Measurements from ENCODE around the gene CDYL. TPM values are rescaled to one million over a fixed set of nuclear protein-coding genes. Genes with fewer than 3 reads are reported as not detected.
"Not testable (repeated sequence)": the region's sequence is repeated elsewhere in the genome, so short reads cannot be mapped to it uniquely, and the experiment has no call there.

CDYL gene
- total and polyA plus RNA-seq, 5 donors from 2014 or later, result 3.1 to 27.0 (median 4.1) TPM

DNA sequence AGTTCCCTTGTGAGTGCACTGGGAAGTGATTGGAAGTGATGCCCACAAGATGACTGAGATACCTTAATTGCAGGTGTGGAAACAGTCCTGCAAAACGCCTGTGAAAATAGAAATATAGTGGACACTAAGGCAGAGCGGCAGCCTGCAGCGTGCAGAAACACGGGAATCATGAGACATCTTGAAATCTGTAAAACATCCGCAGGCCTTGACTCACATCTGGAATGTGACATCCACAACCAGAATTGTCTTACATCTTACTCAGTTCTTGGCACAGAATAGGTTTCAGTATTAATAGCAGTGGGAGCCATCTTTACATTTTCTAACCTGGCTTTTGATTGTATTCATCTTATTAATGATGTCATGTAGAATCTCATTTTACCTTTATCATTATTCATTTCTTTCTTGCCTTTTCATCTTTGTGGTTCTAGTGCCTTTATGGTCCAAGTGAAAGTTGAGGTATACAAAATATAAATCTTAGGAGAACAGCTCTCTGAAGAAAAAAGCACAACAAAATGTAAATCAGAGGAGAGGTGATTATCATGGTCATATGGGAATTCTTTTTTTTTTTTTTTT lies 44.6 kb downstream of the CDYL start:
- Histone ChIP-seq H3K4me1 (ENCODE audit: control insufficient read depth, insufficient read depth, low read length, poor library complexity, severe bottlenecking) (peaks cover 4% of the 10 kb centered on the region), H3K27ac (ENCODE audit: insufficient read depth, low read length, poor library complexity, severe bottlenecking) (no peak overlapping the region), H3K9me3 (ENCODE audit: control insufficient read depth in 2 of 2, low read length in 2 of 2) (peaks cover 0 to 9% of the 10 kb centered on the region in 2 experiments), H3K27me3 (ENCODE audit: control insufficient read depth, insufficient read depth, low read length) (no peaks in the 10 kb centered on the region), H3K36me3 (ENCODE audit: control insufficient read depth, insufficient read depth, low read length) (no peaks in the 10 kb centered on the region), H3K4me3 (ENCODE audit: low read depth, low read length) (no peak overlapping the region)
- H3K9me3 Mint-ChIP-seq, result peaks cover 0 to 11% (median 4%) of the 10 kb centered on the region in 7 donors
- no peak overlapping the region for H3K4me3 Mint-ChIP-seq
- H3K4me1 Mint-ChIP-seq, result peaks cover 29 to 59% (median 33%) of the 10 kb centered on the region in 4 donors
- DNase-seq (no peak), ATAC-seq (ENCODE audit: low read depth in 2 of 2) (no peak)
- H3K27me3 Mint-ChIP-seq, result no peaks in the 10 kb centered on the region
- peaks cover 16% of the 10 kb centered on the region for H3K36me3 Mint-ChIP-seq
- H3K27ac Mint-ChIP-seq, result no peak overlapping the region

DNA sequence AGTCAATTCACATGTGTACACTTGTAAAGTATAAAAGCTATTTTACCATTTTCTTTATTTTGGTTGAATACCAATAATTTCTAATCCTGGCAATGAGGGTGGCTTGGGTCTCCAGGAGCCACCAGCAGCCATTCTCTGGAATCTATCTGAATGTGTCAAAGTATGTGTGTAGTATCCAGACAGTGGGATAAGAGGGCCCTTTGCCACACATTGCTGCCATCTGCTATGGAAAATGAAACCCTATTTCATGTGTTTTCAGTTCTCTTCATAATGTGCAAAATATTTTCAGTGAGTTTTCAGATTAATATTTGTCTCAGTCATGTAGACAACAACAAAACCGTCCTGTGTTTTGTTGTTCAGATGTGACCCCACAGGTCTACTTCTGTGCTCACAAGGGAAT lies 46.3 kb downstream of the CDYL start:
- Histone ChIP-seq H3K27me3 (ENCODE audit: control insufficient read depth, insufficient read depth, low read length) (no peaks in the 10 kb centered on the region), H3K9me3 (ENCODE audit: control insufficient read depth in 2 of 2, low read length in 2 of 2) (peaks cover 12 to 25% of the 10 kb centered on the region in 2 experiments), H3K36me3 (ENCODE audit: control insufficient read depth, insufficient read depth, low read length) (no peaks in the 10 kb centered on the region), H3K27ac (ENCODE audit: insufficient read depth, low read length, poor library complexity, severe bottlenecking) (no peak overlapping the region), H3K4me1 (ENCODE audit: control insufficient read depth, insufficient read depth, low read length, poor library complexity, severe bottlenecking) (peaks cover 4% of the 10 kb centered on the region), H3K4me3 (ENCODE audit: low read depth, low read length) (no peak overlapping the region)
- Mint-ChIP-seq H3K27me3 (no peaks in the 10 kb centered on the region), H3K9me3 (peaks cover 4 to 23% (median 11%) of the 10 kb centered on the region in 7 donors), H3K4me3 (peak overlapping the region in 1 of 4 donors; percentile 44), H3K4me1 (peaks cover 32 to 54% (median 39%) of the 10 kb centered on the region in 4 donors), H3K36me3 (peaks cover 26% of the 10 kb centered on the region), H3K27ac (no peak overlapping the region)
- no peak for DNase-seq
- no peak for ATAC-seq (ENCODE audit: low read depth in 2 of 2)

DNA sequence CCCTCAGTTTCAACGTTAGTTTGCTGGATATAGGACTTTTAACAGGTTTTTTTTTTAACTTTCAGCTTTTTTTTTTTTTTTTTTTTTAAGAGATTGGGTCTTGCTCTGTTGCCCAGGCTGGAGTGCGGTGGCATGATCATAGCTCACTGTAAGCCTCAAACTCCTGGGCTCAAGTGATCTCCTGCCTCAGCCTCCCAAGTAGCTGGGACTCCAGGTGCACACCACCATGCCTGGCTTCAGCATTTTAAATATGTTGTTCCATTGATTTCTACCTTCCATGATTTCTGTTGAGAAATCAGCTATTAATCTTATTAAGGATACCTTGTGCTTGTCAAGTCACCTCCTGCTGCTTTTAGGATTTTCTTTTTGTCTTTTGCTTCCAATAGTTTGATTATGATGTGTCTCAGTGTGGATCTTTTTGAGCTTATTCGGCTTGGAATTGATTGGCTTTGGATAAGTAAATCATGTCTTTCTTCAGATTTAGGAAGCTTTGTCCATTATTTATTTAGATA lies 52.0 kb downstream of the CDYL start:
- Histone ChIP-seq H3K36me3 (ENCODE audit: control insufficient read depth, insufficient read depth, low read length) (no peaks in the 10 kb centered on the region), H3K27me3 (ENCODE audit: control insufficient read depth, insufficient read depth, low read length) (no peaks in the 10 kb centered on the region), H3K4me3 (ENCODE audit: low read depth, low read length) (no peak overlapping the region), H3K9me3 (ENCODE audit: control insufficient read depth in 2 of 2, low read length in 2 of 2) (peaks cover 41 to 44% of the 10 kb centered on the region in 2 experiments), H3K4me1 (ENCODE audit: control insufficient read depth, insufficient read depth, low read length, poor library complexity, severe bottlenecking) (no peaks in the 10 kb centered on the region), H3K27ac (ENCODE audit: insufficient read depth, low read length, poor library complexity, severe bottlenecking) (no peak overlapping the region)
- Mint-ChIP-seq H3K27ac (no peak overlapping the region), H3K27me3 (no peaks in the 10 kb centered on the region), H3K4me1 (peaks cover 4 to 22% (median 10%) of the 10 kb centered on the region in 4 donors), H3K9me3 (peaks cover 5 to 45% (median 20%) of the 10 kb centered on the region in 7 donors), H3K4me3 (no peak overlapping the region), H3K36me3 (peaks cover 20% of the 10 kb centered on the region)
- ATAC-seq (ENCODE audit: low read depth in 2 of 2) (no peak), DNase-seq (no peak)

DNA sequence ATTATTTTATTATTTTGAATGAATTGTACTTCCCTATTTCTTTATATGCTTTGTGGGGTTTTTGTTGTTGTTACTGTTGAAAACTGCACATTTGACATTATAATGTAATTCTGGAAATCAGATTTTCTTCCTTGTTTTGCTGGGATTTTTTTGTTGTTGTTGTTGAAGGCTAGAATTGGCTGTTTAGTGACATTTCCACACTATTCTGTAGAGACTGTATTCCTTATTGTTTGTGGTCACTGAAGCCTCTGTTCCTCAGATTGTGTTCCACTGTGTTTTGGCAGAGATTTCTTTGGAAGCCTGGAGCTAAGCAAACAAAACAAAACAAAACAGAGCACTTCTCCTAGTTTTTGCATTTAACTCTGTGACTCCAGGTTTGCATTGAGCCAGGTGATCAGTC lies 52.9 kb downstream of the CDYL start:
- Mint-ChIP-seq H3K36me3 (peaks cover 15% of the 10 kb centered on the region), H3K4me1 (peaks cover 2 to 15% (median 7%) of the 10 kb centered on the region in 4 donors), H3K27me3 (no peaks in the 10 kb centered on the region), H3K9me3 (peaks cover 3 to 45% (median 17%) of the 10 kb centered on the region in 7 donors), H3K27ac (no peak overlapping the region), H3K4me3 (no peak overlapping the region)
- H3K4me1 ChIP-seq (ENCODE audit: control insufficient read depth, insufficient read depth, low read length, poor library complexity, severe bottlenecking), result no peaks in the 10 kb centered on the region
- peaks cover 41 to 44% of the 10 kb centered on the region in 2 experiments for H3K9me3 ChIP-seq (ENCODE audit: control insufficient read depth in 2 of 2, low read length in 2 of 2)
- H3K4me3 ChIP-seq (ENCODE audit: low read depth, low read length), result no peak overlapping the region
- DNase-seq, result no peak
- no peak for ATAC-seq (ENCODE audit: low read depth in 2 of 2)
- H3K27me3 ChIP-seq (ENCODE audit: control insufficient read depth, insufficient read depth, low read length), result no peaks in the 10 kb centered on the region
- H3K27ac ChIP-seq (ENCODE audit: insufficient read depth, low read length, poor library complexity, severe bottlenecking), result no peak overlapping the region
- H3K36me3 ChIP-seq (ENCODE audit: control insufficient read depth, insufficient read depth, low read length), result no peaks in the 10 kb centered on the region

DNA sequence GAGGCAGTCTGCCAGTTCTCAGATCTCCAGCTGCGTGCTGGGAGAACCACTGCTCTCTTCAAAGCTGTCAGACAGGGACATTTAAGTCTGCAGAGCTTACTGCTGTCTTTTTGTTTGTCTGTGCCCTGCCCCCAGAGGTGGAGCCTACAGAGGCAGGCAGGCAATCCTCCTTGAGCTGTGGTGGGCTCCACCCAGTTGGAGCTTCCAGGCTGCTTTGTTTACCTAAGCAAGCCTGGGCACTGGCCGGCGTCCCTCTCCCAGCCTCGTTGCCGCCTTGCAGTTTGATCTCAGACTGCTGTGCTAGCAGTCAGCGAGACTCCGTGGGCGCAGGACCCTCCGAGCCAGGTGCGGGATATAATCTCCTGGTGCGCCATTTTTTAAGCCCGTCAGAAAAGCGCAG lies 59.3 kb downstream of the CDYL start:
- not testable (repeated sequence) for H3K4me1 ChIP-seq (ENCODE audit: control insufficient read depth, insufficient read depth, low read length, poor library complexity, severe bottlenecking); H3K27ac Mint-ChIP-seq; H3K36me3 ChIP-seq (ENCODE audit: control insufficient read depth, insufficient read depth, low read length); H3K27me3 Mint-ChIP-seq; H3K4me3 Mint-ChIP-seq; ATAC-seq (ENCODE audit: low read depth in 2 of 2); DNase-seq; H3K4me3 ChIP-seq (ENCODE audit: low read depth, low read length); H3K27ac ChIP-seq (ENCODE audit: insufficient read depth, low read length, poor library complexity, severe bottlenecking); H3K27me3 ChIP-seq (ENCODE audit: control insufficient read depth, insufficient read depth, low read length)
- peaks cover 0 to 49% (median 16%) of the 10 kb centered on the region in 7 donors for H3K9me3 Mint-ChIP-seq
- peaks cover 5 to 26% (median 17%) of the 10 kb centered on the region in 4 donors for H3K4me1 Mint-ChIP-seq
- H3K36me3 Mint-ChIP-seq, result peaks cover 29% of the 10 kb centered on the region
- H3K9me3 ChIP-seq (ENCODE audit: control insufficient read depth in 2 of 2, low read length in 2 of 2), result peaks cover 7 to 26% of the 10 kb centered on the region in 2 experiments

DNA sequence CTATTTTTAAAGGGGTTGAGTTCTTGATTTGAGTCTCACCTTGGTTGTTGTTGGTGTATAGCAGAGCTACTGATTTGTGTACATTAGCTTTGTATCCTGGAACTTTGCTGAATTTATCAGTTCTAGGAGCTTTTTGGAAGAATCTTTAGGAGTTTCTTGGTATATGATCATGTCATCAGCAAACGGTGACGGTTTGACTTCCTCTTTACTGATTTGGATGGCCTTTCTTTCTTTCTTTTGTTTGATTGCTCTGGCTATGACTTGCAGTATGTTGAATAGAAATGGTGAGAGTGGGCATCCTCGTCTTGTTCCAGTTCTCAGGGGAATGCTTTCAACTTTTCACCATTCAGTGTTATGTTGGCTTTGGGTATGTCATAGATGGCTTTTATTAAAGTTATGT lies 64.0 kb downstream of the CDYL start:
- no peaks in the 10 kb centered on the region for H3K4me1 ChIP-seq (ENCODE audit: control insufficient read depth, insufficient read depth, low read length, poor library complexity, severe bottlenecking)
- no peaks in the 10 kb centered on the region for H3K36me3 ChIP-seq (ENCODE audit: control insufficient read depth, insufficient read depth, low read length)
- no peak overlapping the region for H3K27ac Mint-ChIP-seq
- DNase-seq (no peak), ATAC-seq (ENCODE audit: low read depth in 2 of 2) (no peak)
- no peaks in the 10 kb centered on the region for H3K27me3 ChIP-seq (ENCODE audit: control insufficient read depth, insufficient read depth, low read length)
- peaks cover 13 to 48% (median 27%) of the 10 kb centered on the region in 4 donors for H3K4me1 Mint-ChIP-seq
- no peak overlapping the region for H3K4me3 ChIP-seq (ENCODE audit: low read depth, low read length)
- H3K4me3 Mint-ChIP-seq, result peak overlapping the region in 1 of 4 donors; percentile 67
- no peaks in the 10 kb centered on the region for H3K27me3 Mint-ChIP-seq
- no peak overlapping the region for H3K27ac ChIP-seq (ENCODE audit: insufficient read depth, low read length, poor library complexity, severe bottlenecking)
- peaks cover 18 to 58% of the 10 kb centered on the region in 2 experiments for H3K9me3 ChIP-seq (ENCODE audit: control insufficient read depth in 2 of 2, low read length in 2 of 2)
- peaks cover 4 to 76% (median 27%) of the 10 kb centered on the region in 7 donors for H3K9me3 Mint-ChIP-seq
- H3K36me3 Mint-ChIP-seq, result peaks cover 29% of the 10 kb centered on the region

DNA sequence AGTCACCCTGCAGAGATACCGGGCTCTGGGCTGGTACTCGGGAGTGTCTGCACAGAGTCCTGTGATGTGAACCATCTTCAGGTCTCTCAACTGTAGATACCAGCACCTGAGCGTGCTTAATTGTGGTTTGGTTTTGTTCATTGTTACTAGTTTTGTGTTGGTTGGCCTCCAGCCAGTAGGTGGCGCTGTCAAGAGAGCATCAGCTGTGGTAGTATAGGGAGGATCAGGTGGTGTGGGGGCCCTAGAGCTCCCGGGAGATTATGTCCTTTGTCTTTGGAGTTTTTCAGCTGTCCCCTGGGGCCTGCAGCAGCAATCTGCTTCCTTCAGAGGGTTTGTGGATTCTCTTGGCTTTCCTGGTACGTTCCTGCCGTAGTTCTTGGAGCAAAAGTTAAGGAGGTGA lies 67.9 kb downstream of the CDYL start:
- Histone ChIP-seq H3K4me3 (ENCODE audit: low read depth, low read length) (no peak overlapping the region), H3K27ac (ENCODE audit: insufficient read depth, low read length, poor library complexity, severe bottlenecking) (no peak overlapping the region), H3K4me1 (ENCODE audit: control insufficient read depth, insufficient read depth, low read length, poor library complexity, severe bottlenecking) (no peaks in the 10 kb centered on the region), H3K36me3 (ENCODE audit: control insufficient read depth, insufficient read depth, low read length) (no peaks in the 10 kb centered on the region), H3K9me3 (ENCODE audit: control insufficient read depth in 2 of 2, low read length in 2 of 2) (peaks cover 13 to 39% of the 10 kb centered on the region in 2 experiments), H3K27me3 (ENCODE audit: control insufficient read depth, insufficient read depth, low read length) (no peaks in the 10 kb centered on the region)
- H3K36me3 Mint-ChIP-seq, result peaks cover 14% of the 10 kb centered on the region
- H3K27me3 Mint-ChIP-seq, result no peaks in the 10 kb centered on the region
- DNase-seq (no peak), ATAC-seq (ENCODE audit: low read depth in 2 of 2) (no peak)
- peaks cover 4 to 47% (median 17%) of the 10 kb centered on the region in 7 donors for H3K9me3 Mint-ChIP-seq
- H3K4me3 Mint-ChIP-seq, result no peak overlapping the region
- H3K27ac Mint-ChIP-seq, result no peak overlapping the region
- H3K4me1 Mint-ChIP-seq, result peaks cover 26 to 59% (median 34%) of the 10 kb centered on the region in 4 donors

DNA sequence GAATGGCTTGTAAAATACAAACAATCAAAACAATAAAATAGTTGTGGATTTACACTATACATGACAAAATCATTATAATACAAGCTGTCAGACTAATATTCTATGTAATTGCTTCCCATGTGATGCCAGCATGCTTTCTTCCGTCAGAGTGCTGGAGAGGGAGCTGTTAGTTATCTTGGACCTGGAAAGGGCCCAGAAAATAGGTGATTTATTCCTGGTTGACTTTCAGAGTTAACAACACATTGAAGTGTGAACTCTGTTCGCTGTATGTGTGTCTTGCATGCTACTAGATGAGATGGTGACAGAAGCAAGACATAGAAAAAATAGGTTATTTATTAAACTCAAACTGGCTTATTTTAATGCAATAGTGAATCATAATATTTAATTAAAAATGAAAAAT lies 70.2 kb downstream of the CDYL start:
- Histone ChIP-seq H3K9me3 (ENCODE audit: control insufficient read depth in 2 of 2, low read length in 2 of 2) (peaks cover 11 to 24% of the 10 kb centered on the region in 2 experiments), H3K4me3 (ENCODE audit: low read depth, low read length) (no peak overlapping the region), H3K36me3 (ENCODE audit: control insufficient read depth, insufficient read depth, low read length) (no peaks in the 10 kb centered on the region), H3K4me1 (ENCODE audit: control insufficient read depth, insufficient read depth, low read length, poor library complexity, severe bottlenecking) (no peaks in the 10 kb centered on the region), H3K27ac (ENCODE audit: insufficient read depth, low read length, poor library complexity, severe bottlenecking) (no peak overlapping the region), H3K27me3 (ENCODE audit: control insufficient read depth, insufficient read depth, low read length) (no peaks in the 10 kb centered on the region)
- DNase-seq (no peak), ATAC-seq (ENCODE audit: low read depth in 2 of 2) (no peak)
- Mint-ChIP-seq H3K27me3 (no peaks in the 10 kb centered on the region), H3K9me3 (peaks cover 0 to 25% (median 9%) of the 10 kb centered on the region in 7 donors), H3K27ac (no peak overlapping the region), H3K36me3 (no peaks in the 10 kb centered on the region), H3K4me1 (peaks cover 18 to 56% (median 34%) of the 10 kb centered on the region in 4 donors), H3K4me3 (no peak overlapping the region)

Measured in CD4-positive, CD25-positive, alpha-beta regulatory T cell (primary cell).